T47D (cell line): Measurements from ENCODE around the gene LDLR.
A peak's percentile ranks its signal among the peaks of the same experiment; 100 is the strongest.
"Not testable (repeated sequence)": the region's sequence is repeated elsewhere in the genome, so short reads cannot be mapped to it uniquely, and the experiment has no call there.

Source experiments
- DNase-seq, 2 experiments: peaks; one replicate each; pipeline versions ENCODE4 v3.0.0 to v3.0.0-alpha.2; 2011 to 2012; ENCODE audit warnings: low read depth in 1 of 2, low spot score in 1 of 2
- JUND ChIP-seq: IDR thresholded peaks from 2 replicates; pipeline ENCODE4 v1.6.1; 2012; ENCODE audit warnings: low read depth
- in situ Hi-C: cut with HindIII; loops from 2 replicates; pipeline ENCODE4 v1.10.0; 2016; ENCODE audit warnings: low sequenced_read_pairs, low pct_unique_long_range_greater_than_20kb

LDLR gene

DNA sequence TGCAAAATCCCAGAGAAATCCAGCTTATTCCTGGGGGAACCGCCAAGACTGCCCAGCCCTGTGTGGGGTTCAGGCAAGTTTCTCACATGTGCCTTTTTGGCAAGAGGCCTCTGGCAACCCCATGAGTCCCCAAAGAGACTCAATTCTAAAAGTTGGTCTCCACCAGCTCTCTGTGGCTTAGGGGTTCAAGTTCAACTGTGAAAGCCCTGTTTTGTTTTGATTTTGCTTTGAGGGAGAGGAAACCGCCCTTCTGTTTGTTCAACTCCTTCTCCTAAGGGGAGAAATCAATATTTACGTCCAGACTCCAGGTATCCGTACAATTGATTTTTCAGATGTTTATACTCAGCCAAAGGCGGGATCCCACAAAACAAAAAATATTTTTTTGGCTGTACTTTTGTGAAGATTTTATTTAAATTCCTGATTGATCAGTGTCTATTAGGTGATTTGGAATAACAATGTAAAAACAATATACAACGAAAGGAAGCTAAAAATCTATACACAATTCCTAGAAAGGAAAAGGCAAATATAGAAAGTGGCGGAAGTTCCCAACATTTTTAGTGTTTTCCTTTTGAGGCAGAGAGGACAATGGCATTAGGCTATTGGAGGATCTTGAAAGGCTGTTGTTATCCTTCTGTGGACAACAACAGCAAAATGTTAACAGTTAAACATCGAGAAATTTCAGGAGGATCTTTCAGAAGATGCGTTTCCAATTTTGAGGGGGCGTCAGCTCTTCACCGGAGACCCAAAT lies 583 bp upstream of the LDLR start:
- DNase-seq: no peak
- in situ Hi-C loops: no loop called here
- TF ChIP-seq JUND: no peak

GRCh38 chr19:11090014-11090263 lies 676 bp downstream of the LDLR start:
- DNase-seq, in situ Hi-C loops: not testable (repeated sequence)

DNA sequence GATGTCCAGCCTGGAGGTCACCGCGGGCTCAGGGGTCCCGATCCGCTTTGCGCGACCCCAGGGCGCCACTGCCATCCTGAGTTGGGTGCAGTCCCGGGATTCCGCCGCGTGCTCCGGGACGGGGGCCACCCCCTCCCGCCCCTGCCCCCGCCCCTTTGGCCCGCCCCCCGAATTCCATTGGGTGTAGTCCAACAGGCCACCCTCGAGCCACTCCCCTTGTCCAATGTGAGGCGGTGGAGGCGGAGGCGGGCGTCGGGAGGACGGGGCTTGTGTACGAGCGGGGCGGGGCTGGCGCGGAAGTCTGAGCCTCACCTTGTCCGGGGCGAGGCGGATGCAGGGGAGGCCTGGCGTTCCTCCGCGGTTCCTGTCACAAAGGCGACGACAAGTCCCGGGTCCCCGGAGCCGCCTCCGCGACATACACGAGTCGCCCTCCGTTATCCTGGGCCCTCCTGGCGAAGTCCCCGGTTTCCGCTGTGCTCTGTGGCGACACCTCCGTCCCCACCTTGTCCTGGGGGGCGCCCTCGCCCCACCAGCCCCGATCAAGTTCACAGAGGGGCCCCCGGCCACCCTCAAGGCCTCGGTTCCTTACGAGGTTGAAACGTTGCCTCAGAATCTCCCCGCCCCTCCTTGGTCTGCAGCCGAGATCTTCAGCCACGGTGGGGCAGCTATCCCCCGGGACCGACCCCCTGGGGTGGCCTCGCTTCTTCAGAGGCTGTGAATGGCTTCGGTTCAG lies 1.2 kb downstream of the LDLR start:
- in situ Hi-C loops: no loop called here
- no peak for TF ChIP-seq JUND
- DNase-seq: peak; percentile 71 to 96

GRCh38 chr19:11090997-11091702 lies 1.9 kb downstream of the LDLR start:
- DNase-seq: no peak
- in situ Hi-C loops: no loop called here
- no peak for TF ChIP-seq JUND

DNA sequence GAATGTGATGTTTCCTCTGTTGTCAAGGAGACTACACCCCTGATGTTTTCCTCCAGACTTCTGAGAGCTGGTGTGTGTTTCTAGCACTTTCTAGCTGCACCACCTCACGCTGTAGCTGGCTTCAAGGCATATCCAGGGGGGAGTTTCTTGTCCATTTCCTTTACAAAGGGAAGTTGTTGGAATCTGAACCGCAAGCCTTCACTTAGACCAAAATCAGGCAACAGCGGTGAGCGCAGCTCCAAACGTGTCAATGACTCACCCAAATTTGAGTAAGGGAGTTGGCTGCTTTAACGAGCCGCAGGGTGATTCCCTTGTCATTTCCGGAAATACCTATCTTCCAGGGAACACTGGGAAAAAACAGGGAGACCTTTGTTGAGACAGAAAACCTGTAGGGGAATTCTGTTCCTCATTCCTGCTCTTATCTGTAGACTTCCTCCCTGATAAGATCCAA lies 2.5 kb downstream of the LDLR start:
- peak in 1 of 2 experiments; percentile 70 for DNase-seq
- in situ Hi-C loops: no loop called here
- no peak for TF ChIP-seq JUND

DNA sequence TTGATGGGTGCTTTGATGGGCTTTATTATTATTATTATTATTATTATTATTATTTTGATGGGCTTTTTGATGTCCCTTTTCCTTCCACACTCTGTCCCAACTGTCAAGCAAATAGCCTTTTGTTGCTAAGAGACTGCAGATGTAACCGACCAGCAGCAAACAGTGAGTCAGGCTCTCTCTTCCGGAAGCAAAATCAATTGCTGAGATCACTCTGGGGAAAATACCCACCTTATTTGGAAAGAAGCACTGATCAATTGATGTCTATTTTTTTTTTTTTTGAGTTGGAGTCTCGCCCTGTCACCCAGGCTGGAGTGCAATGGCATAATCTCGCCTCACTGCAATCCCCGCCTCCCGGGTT lies 2.9 kb downstream of the LDLR start:
- peak in 1 of 2 experiments; percentile 33 for DNase-seq
- in situ Hi-C loops: no loop called here
- no peak for TF ChIP-seq JUND

DNA sequence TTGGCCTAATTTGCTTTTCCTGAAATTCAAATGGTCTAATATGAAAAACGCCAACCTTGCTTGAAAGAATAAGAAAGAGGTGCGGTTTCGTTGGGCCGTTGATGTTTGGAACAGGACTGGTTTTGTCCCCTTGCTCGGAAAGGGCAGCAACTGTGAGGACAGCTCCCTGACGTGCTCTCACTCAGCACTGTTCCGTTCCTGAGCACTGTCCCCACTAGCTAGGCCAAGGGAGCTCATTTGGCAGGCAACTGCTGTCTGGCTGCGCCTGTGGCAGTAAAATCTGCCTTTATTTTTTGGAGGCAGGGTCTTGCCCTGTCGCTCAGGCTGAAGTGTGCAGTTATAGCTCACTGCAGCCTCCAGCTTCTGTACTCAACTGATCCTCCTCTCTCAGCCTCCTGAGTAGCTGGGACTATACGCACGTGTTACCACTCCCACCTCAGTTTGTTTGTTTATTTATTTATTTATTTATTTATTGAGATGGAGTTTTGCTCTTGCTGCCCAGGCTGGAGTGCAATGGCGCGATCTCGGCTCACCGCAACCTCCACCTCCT lies 4.5 kb downstream of the LDLR start:
- in situ Hi-C loops: no loop called here
- no peak for TF ChIP-seq JUND
- no peak for DNase-seq

DNA sequence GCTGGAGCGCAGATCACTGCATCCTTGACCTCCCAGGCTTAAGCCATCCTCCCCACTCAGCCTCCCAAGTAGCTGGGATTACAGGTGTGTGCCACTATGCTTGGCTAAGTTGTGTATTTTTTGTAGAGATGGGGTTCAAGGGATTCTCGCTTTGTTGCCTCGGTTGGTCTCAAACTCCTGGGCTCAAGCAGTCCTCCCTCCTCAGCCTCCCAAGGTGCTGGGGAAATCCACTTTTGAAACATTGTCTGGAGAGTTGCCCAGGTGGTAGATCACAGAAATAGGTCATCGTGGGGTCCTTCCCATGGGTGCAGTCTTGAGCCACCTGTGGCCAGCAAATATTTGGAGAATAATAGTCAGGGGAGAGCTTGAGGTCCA lies 5.2 kb downstream of the LDLR start:
- DNase-seq: no peak
- TF ChIP-seq JUND: no peak
- in situ Hi-C loops: no loop called here

- no peak for TF ChIP-seq JUND
- in situ Hi-C loops: no loop called here
- no peak for DNase-seq
Observed at GRCh38 chr19:11096210-11096841, 7.1 kb downstream of the LDLR start.

DNA sequence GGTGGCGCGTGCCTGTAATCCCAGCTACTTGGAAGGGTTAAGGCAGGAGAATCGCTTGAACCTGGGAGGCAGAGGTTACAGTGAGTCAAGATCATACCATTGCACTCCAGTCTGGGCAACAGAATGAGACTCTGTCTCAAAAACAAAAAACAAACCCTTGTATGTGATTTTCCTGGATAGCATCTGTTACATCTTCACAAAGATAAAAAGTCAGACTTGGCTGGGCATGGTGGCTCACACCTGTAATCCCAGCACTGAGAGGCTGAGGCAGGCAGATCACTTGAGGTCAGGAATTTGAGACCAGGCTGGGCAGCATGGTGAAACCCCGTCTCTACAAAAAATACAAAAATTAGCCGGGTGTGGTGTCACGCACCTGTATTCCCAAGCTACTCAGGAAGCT lies 8.1 kb downstream of the LDLR start:
- in situ Hi-C loops, DNase-seq: not testable (repeated sequence)

- no peak for TF ChIP-seq JUND
- in situ Hi-C loops: no loop called here
- no peak for DNase-seq
Observed at GRCh38 chr19:11098327-11098726, 9.1 kb downstream of the LDLR start.

- no peak for DNase-seq
- in situ Hi-C loops: no loop called here
- no peak for TF ChIP-seq JUND
Observed at GRCh38 chr19:11098861-11099260, 9.6 kb downstream of the LDLR start.

- in situ Hi-C loops: no loop called here
- no peak for DNase-seq
Observed at GRCh38 chr19:11100049-11100448, 10.8 kb downstream of the LDLR start.

More at GRCh38 chr19:11100049-11100448, 10.8 kb downstream of the LDLR start:
- TF ChIP-seq JUND: no peak
